HEK293 (cell line): Measurements from ENCODE around the gene LRCH4.

Experiments
- CTCF ChIA-PET: fragments of 350-600 bp; formaldehyde crosslinking; extraction: SDS; loops from one replicate; lab custom pipeline; 2021; ENCODE audit warnings: antibody characterized with exemption; lab: Yijun Ruan, JAX
- POLR2A ChIA-PET: fragments of 300-600 bp; formaldehyde crosslinking; extraction: SDS; loops from one replicate; lab custom pipeline; 2020; ENCODE audit warnings: antibody characterized with exemption, inconsistent platforms; lab: Yijun Ruan, JAX
- H3K27ac ChIP-seq: fragments of 200-500 bp; sonication (Bioruptor generic); 2 replicates; pipeline ENCODE4 v1.5.1; 2014; ENCODE audit warnings: low read depth, low read length, control low read depth, inconsistent platforms; ENCODE audit errors: extremely low read depth
- H3K36me3 ChIP-seq, 2 experiments: fragments of 200-500 bp in 1 of 2; sonication (Bioruptor generic) in 1 of 2; 1 replicate in 1 of 2; 2 replicates in 1 of 2; pipeline ENCODE4 v1.5.1; 2014 to 2017; ENCODE audit warnings: inconsistent platforms in 2 of 2, low read length in 2 of 2; ENCODE audit not compliant: control insufficient read depth in 2 of 2, insufficient read depth in 1 of 2
- H3K4me1 ChIP-seq: fragments of 200-500 bp; sonication (Bioruptor generic); 2 replicates; pipeline ENCODE4 v1.5.1; 2014; ENCODE audit warnings: mild to moderate bottlenecking, low read length, inconsistent platforms; ENCODE audit not compliant: control insufficient read depth, insufficient read depth
- H3K4me3 ChIP-seq: 2 replicates; pipeline ENCODE4 v1.5.1; 2011; ENCODE audit warnings: low read depth, mild to moderate bottlenecking, control low read depth, low read length, moderate library complexity
- H3K9me3 ChIP-seq: fragments of 200-500 bp; sonication (Bioruptor generic); 2 replicates; pipeline ENCODE4 v1.5.1; 2014; ENCODE audit warnings: low read depth, low read length, inconsistent platforms; ENCODE audit not compliant: control insufficient read depth, insufficient read depth
- GLIS2 ChIP-seq: fragments of 450-650 bp; formaldehyde crosslinking; IDR thresholded peaks from 2 replicates; pipeline ENCODE4 v1.5.1; 2016; ENCODE audit warnings: missing biosample characterization, missing genetic modification characterization
- KLF7 ChIP-seq: fragments of 450-650 bp; formaldehyde crosslinking; IDR thresholded peaks from 2 replicates; pipeline ENCODE4 v1.5.1; 2016; ENCODE audit warnings: missing biosample characterization, missing genetic modification characterization, borderline replicate concordance
- KLF8 ChIP-seq: fragments of 450-650 bp; formaldehyde crosslinking; IDR thresholded peaks from 2 replicates; pipeline ENCODE4 v1.5.1; 2016; ENCODE audit warnings: missing biosample characterization, missing genetic modification characterization
- MEIS1 ChIP-seq: sonication (generic); formaldehyde crosslinking; IDR thresholded peaks from 2 replicates; pipeline ENCODE4 v1.8.1; 2022; ENCODE audit warnings: missing genetic modification reagents, mild to moderate bottlenecking, borderline replicate concordance
- SP7 ChIP-seq: fragments of 450-650 bp; formaldehyde crosslinking; IDR thresholded peaks from 2 replicates; pipeline ENCODE4 v1.5.1; 2016; ENCODE audit warnings: missing biosample characterization, missing genetic modification characterization
- ZBTB26 ChIP-seq: fragments of 450-650 bp; formaldehyde crosslinking; optimal IDR thresholded peaks from 2 replicates; pipeline ENCODE3; 2016; ENCODE audit warnings: missing biosample characterization, mild to moderate bottlenecking, missing genetic modification characterization
- ZNF341 ChIP-seq: fragments of 450-650 bp; formaldehyde crosslinking; IDR thresholded peaks from 2 replicates; pipeline ENCODE4; 2016; ENCODE audit warnings: low read depth, missing biosample characterization, missing genetic modification characterization
- ZNF391 ChIP-seq: fragments of 450-650 bp; formaldehyde crosslinking; IDR thresholded peaks from 2 replicates; pipeline ENCODE4 v1.5.1; 2016; ENCODE audit warnings: low read depth, missing biosample characterization, missing genetic modification characterization, borderline replicate concordance
- ZNF596 ChIP-seq: fragments of 450-650 bp; IDR thresholded peaks from 2 replicates; pipeline ENCODE4 v1.5.0; 2018; ENCODE audit warnings: missing biosample characterization, mild to moderate bottlenecking, missing genetic modification characterization, moderate library complexity
- ZNF639 ChIP-seq: fragments of 450-650 bp; formaldehyde crosslinking; IDR thresholded peaks from 2 replicates; pipeline ENCODE4 v1.5.1; 2016; ENCODE audit warnings: missing biosample characterization, missing genetic modification characterization
- TF ChIP-seq, protein P1 (sequence below): fragments of 450-650 bp; formaldehyde crosslinking; IDR thresholded peaks from 2 replicates; pipeline ENCODE4 v1.5.1; 2016; ENCODE audit warnings: missing biosample characterization, missing genetic modification characterization
- TF ChIP-seq, protein P2 (sequence below): fragments of 450-650 bp; formaldehyde crosslinking; IDR thresholded peaks from 2 replicates; pipeline ENCODE4 v1.5.1; 2016; ENCODE audit warnings: missing biosample characterization, missing genetic modification characterization

The LRCH4 gene

DNA sequence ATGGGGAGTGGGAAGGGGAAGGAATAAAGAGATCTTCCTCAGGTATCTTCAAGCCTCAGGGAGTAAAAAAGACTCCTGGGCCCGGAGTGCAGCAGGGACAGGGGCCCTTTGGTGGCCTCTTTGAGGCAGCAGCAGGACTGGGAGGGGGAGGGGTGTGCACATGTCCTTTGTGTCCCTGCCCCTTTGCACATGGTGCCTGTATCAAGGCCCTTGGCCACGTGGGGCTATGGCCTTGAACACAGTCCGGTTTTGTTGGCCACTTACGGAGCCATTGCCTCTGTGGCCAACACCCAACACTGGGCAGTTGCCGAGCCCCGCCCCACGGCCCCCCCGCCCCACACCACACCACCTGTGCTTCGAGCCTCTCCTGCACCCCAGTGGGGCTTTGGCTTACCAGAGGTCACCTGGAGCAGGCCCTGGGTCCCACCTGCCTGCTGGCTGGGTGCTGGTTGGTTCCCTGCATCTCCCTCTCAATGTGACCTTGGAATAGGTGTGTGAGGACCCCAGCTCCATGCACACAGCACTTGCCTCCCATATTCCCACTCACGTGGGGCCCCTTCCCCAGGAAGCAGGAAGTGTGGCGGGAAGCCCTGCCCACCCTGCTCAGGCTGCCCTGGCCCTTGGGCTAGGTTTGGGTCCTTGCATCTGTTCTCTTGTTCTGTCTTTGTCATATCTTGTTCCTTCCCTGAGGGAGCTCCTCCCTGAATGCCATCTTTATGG is 17.6 kb downstream of the LRCH4 start:
- no peak for TF ChIP-seq ZNF639 (tag by site-specific recombination)
- TF ChIP-seq ZNF596 (tag by site-specific recombination) = no peak
- peak; percentile 35; the same call in 1 of the 2 replicates for TF ChIP-seq KLF8 (tag by site-specific recombination)
- no peak for TF ChIP-seq SP7 (tag by site-specific recombination)
- peak; percentile 56 for TF ChIP-seq GLIS2 (tag by site-specific recombination)
- no peak for TF ChIP-seq KLF7 (tag by site-specific recombination)
- TF ChIP-seq, protein P1, sequence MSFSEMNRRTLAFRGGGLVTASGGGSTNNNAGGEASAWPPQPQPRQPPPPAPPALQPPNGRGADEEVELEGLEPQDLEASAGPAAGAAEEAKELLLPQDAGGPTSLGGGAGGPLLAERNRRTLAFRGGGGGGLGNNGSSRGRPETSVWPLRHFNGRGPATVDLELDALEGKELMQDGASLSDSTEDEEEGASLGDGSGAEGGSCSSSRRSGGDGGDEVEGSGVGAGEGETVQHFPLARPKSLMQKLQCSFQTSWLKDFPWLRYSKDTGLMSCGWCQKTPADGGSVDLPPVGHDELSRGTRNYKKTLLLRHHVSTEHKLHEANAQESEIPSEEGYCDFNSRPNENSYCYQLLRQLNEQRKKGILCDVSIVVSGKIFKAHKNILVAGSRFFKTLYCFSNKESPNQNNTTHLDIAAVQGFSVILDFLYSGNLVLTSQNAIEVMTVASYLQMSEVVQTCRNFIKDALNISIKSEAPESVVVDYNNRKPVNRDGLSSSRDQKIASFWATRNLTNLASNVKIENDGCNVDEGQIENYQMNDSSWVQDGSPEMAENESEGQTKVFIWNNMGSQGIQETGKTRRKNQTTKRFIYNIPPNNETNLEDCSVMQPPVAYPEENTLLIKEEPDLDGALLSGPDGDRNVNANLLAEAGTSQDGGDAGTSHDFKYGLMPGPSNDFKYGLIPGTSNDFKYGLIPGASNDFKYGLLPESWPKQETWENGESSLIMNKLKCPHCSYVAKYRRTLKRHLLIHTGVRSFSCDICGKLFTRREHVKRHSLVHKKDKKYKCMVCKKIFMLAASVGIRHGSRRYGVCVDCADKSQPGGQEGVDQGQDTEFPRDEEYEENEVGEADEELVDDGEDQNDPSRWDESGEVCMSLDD (tag by site-specific recombination) = no peak

DNA sequence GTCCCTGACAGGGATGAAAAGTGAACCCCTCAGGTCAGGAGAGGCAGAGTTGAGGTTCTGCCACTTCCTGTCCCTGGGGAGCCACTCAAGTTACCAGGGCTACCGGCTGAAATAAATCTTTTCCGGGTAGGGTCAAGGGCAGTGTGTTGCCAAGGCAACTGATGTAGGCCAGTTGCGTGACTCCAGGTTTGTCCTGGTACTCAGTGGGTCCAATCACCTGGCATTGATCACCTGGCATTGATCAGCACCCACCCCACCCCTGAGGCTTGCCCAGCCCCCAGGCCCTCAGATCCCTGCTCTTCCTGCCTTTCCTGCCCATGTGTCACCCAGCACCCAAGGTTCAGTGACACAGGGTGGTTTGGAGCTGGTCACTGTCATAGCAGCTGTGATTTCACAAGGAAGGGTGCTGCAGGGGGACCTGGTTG is 18.2 kb downstream of the LRCH4 start:
- H3K9me3 ChIP-seq = no peaks in the 10 kb centered on the region
- no peak overlapping the region for H3K4me3 ChIP-seq
- peak; percentile 45; the same call in 1 of the 2 replicates for TF ChIP-seq ZNF341 (tag by site-specific recombination)
- no peak for TF ChIP-seq ZNF391 (tag by site-specific recombination)
- H3K4me1 ChIP-seq = peaks cover 2% of the 10 kb centered on the region; the same call in 1 of the 2 replicates
- POLR2A ChIA-PET = interaction anchor here (1.0 to 4.4 kb wide), 2 partner anchors 18 kb away, joined by 6 to 26 read pairs; partner anchors contain the start of genes FBXO24 and LRCH4
- CTCF ChIA-PET = interaction anchor here (0.6 to 3.2 kb wide), 5 partner anchors 8 to 158 kb away, joined by 5 to 14 read pairs (median 5); no protein-coding TSS in a partner anchor
- no peak overlapping the region for H3K27ac ChIP-seq
- H3K36me3 ChIP-seq = peaks cover 0 to 4% of the 10 kb centered on the region in 2 experiments; a peak in 1 of 3 replicates

More for the DNA sequence above, 17.6 kb downstream of the LRCH4 start:
- Histone ChIP-seq H3K36me3 (no peaks in the 10 kb centered on the region), H3K27ac (no peak overlapping the region), H3K4me3 (no peak overlapping the region), H3K4me1 (peaks cover 2% of the 10 kb centered on the region; the same call in 1 of the 2 replicates), H3K9me3 (no peaks in the 10 kb centered on the region)
- ChIA-PET POLR2A (interaction anchor here (1.0 to 1.1 kb wide), 3 partner anchors 17 to 307 kb away, joined by 3 to 6 read pairs (median 3); partner anchors contain the start of genes FBXO24, LRCH4 and SRRT), CTCF (interaction anchor here (0.6 to 3.2 kb wide), 4 partner anchors 9 to 124 kb away, joined by 3 to 14 read pairs (median 5); no protein-coding TSS in a partner anchor)

DNA sequence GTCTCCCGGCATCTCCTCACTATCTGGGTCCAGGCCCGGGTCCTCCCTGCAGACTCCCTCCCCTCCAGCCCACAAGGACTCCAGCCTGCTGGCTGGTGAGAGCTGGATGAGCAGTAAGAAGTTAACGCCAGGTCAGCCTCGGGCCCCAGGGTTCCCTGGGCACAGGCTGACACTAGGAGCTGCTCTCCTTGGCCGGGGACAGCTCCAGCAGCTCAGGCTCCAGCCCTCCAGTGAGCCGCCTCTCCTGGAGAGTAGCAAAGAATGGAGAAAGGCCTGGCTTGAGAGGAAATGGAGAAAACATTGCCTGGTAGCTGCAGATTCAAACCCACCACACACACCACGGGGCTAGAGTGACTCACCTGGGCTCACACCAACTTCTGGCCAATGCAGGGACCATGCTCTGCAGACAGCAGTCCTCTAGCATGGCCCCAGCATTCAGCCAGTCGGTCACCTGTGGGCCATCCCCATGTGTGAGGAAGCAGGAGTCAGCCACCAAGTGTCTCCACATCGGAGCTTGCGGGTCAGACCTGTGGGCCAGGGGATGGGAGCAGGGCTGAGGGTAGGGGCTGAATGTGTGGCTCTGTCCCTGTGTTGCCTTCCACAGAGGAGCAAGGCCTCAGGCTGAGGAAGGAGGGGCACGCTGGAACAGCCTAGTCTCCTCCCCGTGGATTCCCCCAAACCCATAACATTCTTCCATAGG is 18.7 kb downstream of the LRCH4 start:
- CTCF ChIA-PET = interaction anchor here (0.6 to 3.2 kb wide), 7 partner anchors 8 to 158 kb away, joined by 3 to 14 read pairs (median 5); no protein-coding TSS in a partner anchor
- POLR2A ChIA-PET = interaction anchor here (4.4 kb wide), 1 partner anchor 19 kb away, joined by 26 read pairs; the partner anchor contains the start of genes FBXO24 and LRCH4

More for the DNA sequence above, 18.7 kb downstream of the LRCH4 start:
- no peak overlapping the region for H3K4me3 ChIP-seq
- no peaks in the 10 kb centered on the region for H3K9me3 ChIP-seq
- peak; percentile 2 for TF ChIP-seq ZBTB26 (tag by site-specific recombination)
- TF ChIP-seq MEIS1 (CRISPR knock-in tag) = no peak
- peak; percentile 93 for TF ChIP-seq ZNF341 (tag by site-specific recombination)
- TF ChIP-seq, protein P2, sequence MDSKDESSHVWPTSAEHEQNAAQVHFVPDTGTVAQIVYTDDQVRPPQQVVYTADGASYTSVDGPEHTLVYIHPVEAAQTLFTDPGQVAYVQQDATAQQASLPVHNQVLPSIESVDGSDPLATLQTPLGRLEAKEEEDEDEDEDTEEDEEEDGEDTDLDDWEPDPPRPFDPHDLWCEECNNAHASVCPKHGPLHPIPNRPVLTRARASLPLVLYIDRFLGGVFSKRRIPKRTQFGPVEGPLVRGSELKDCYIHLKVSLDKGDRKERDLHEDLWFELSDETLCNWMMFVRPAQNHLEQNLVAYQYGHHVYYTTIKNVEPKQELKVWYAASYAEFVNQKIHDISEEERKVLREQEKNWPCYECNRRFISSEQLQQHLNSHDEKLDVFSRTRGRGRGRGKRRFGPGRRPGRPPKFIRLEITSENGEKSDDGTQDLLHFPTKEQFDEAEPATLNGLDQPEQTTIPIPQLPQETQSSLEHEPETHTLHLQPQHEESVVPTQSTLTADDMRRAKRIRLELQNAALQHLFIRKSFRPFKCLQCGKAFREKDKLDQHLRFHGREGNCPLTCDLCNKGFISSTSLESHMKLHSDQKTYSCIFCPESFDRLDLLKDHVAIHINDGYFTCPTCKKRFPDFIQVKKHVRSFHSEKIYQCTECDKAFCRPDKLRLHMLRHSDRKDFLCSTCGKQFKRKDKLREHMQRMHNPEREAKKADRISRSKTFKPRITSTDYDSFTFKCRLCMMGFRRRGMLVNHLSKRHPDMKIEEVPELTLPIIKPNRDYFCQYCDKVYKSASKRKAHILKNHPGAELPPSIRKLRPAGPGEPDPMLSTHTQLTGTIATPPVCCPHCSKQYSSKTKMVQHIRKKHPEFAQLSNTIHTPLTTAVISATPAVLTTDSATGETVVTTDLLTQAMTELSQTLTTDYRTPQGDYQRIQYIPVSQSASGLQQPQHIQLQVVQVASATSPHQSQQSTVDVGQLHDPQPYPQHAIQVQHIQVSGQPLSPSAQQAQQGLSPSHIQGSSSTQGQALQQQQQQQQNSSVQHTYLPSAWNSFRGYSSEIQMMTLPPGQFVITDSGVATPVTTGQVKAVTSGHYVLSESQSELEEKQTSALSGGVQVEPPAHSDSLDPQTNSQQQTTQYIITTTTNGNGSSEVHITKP = peak; percentile 54
- H3K27ac ChIP-seq = no peak overlapping the region
- H3K4me1 ChIP-seq = peaks cover 2% of the 10 kb centered on the region; the same call in 1 of the 2 replicates
- peaks cover 0 to 7% of the 10 kb centered on the region in 2 experiments; a peak in 1 of 3 replicates for H3K36me3 ChIP-seq
